Naive B cell (primary cell): ENCODE data around the gene UBE2QL1. TPM values are rescaled to one million over a fixed set of nuclear protein-coding genes. Genes with fewer than 3 reads are reported as not detected.

ENCODE experiments used
- ATAC-seq, 2 donors: fragments of 150-1000 bp; cut with Tn5 transposase; 2 replicates each; pipeline ENCODE4 v1.10.0; 2021; ENCODE audit warnings: low read depth in 2 of 2, mild to moderate bottlenecking in 2 of 2, moderate library complexity in 2 of 2
- DNase-seq: peaks from one replicate; pipeline ENCODE4 v3.0.0; 2022
- H3K27ac Mint-ChIP-seq, 6 donors: one replicate each; pipeline ENCODE4 v1.8.0; 2020 to 2022; ENCODE audit warnings: mild to moderate bottlenecking in 6 of 6, mixed read lengths in 6 of 6, moderate library complexity in 5 of 6, inconsistent platforms in 2 of 6
- H3K27me3 Mint-ChIP-seq, 3 donors: one replicate each; pipeline ENCODE4 v1.8.0; 2021 to 2022; ENCODE audit warnings: mixed read lengths in 3 of 3, mild to moderate bottlenecking in 1 of 3
- H3K36me3 Mint-ChIP-seq, 2 donors: one replicate each; pipeline ENCODE4 v1.8.0; 2020 to 2022; ENCODE audit warnings: mixed read lengths in 2 of 2, inconsistent platforms in 1 of 2, mild to moderate bottlenecking in 1 of 2
- H3K4me1 Mint-ChIP-seq, 3 donors: one replicate each; pipeline ENCODE4 v1.8.0; 2020 to 2022; ENCODE audit warnings: mixed read lengths in 3 of 3, inconsistent platforms in 1 of 3, mild to moderate bottlenecking in 1 of 3, moderate library complexity in 1 of 3
- H3K4me3 Mint-ChIP-seq, 8 donors: one replicate each; pipeline ENCODE4 v1.8.0; 2020 to 2022; ENCODE audit warnings: mild to moderate bottlenecking in 8 of 8, mixed read lengths in 8 of 8, moderate library complexity in 8 of 8, inconsistent platforms in 2 of 8
- H3K9me3 Mint-ChIP-seq, 7 donors: one replicate each; pipeline ENCODE4 v1.8.0; 2020 to 2022; ENCODE audit warnings: mixed read lengths in 7 of 7, mild to moderate bottlenecking in 5 of 7, inconsistent platforms in 2 of 7, moderate library complexity in 1 of 7
- polyA plus RNA-seq, 6 donors: library from polyadenylated mRNA; unstranded; fragments of 300-500 nt; fragmentation: Illumina TruSeq; gene quantifications; one replicate each; pipeline ENCODE4 v1.2.3, GENCODE V29; 2021; ENCODE audit warnings: low read depth in 6 of 6

The UBE2QL1 gene
- polyA plus RNA-seq, 6 donors from 2014 or later: not detected

DNA sequence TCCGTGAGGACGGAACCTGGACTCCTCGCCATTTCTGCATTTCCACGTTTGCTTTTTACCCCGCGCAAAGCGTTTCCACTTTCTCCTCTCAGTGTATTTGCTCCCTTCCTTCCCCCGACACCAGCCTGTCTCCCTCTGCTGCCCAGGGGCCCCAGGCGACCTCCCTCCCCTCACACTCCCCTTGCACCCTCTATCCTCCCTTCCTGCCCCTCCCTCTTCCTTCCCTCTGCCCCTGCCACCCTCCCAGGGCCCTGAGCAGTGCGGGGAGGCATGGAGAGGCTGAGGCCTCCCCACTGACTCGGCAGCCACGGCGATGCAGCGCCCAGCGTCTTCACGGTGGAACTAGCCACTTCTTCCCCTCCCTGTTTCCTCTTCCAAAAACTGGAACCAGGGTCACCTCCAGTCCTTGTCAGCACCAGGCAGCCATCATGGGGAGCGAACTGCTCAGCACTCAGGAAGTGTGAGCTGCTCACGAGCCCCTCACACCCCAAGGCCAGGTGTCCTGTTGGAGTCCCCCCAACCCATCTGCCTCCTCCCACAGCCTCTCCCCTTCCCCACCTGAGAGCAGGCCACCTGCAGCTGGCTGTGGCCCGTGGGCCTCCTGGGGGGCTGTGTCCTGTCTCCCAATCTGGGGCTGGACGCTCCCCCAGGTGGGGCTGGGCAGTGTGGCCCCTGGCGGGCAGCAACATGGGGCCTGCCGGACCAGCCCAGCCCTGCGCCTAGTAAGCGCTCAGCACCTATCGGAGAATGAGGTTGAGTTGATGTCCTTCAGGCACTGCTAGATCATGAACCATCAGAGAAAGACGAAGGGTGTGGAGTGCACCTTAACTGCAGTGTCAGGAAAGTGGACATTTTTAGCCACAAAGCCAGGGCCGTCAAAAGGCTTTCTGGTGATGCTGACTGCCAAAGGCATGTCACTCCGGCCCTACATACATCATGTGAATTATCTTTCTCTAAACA, 17.5 kb downstream of the UBE2QL1 start:
- no peaks in the 10 kb centered on the region for H3K4me1 Mint-ChIP-seq
- no peaks in the 10 kb centered on the region for H3K36me3 Mint-ChIP-seq
- no peak overlapping the region for H3K27ac Mint-ChIP-seq
- no peak for DNase-seq
- peaks cover 10 to 36% (median 27%) of the 10 kb centered on the region in 3 donors for H3K27me3 Mint-ChIP-seq
- no peak overlapping the region for H3K4me3 Mint-ChIP-seq
- peaks cover 0 to 5% (median 2%) of the 10 kb centered on the region in 7 donors for H3K9me3 Mint-ChIP-seq
- ATAC-seq: no peak

DNA sequence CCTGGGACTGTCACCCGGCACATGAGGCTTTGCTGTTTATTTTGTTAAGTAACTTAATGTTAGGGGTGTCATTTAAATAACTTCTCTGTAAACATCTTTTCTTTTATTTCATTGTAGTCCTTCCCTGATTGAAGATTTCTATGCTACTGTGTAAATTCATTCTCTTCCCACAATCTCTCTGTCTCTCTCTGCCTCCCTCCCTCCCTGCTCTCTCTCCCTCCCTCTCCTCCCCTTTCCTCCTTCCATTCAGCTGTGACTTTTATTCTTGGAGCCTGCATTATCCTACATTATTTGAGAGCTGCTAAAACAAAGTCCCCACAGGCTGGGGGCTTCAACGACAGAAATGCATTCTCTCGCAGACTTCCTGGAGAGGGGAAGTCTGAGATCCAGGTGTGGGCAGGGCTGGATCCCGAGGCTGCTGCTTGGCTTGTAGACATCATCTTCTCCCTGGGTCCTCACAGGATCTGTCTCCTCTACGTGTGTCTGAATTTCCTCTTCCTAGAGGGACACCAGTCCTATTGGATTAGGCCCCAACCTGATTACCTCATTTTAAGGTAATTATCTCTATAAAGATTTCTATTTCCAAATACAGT, 18.4 kb downstream of the UBE2QL1 start:
- peaks cover 0 to 5% of the 10 kb centered on the region in 2 donors for H3K36me3 Mint-ChIP-seq

DNA sequence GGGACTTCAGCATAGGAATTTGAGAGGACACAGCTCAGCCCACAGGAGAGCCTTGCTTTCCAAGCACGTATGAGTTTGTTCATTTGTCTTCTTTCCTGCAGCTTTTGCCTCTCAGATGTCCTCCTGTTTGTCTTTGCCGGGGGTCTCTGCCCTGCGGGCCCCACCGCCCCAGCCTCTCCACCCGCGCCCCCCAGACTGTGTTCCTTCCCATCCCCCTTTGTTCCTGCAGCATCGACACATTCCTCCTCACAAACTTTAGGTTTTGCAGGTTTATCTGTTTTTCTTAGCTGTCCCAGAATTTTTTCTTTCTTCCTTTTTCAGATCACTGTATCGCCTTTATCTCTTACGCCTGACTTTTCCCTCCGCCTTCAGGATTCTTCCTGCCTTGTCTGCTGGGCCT, 18.9 kb downstream of the UBE2QL1 start:
- no peaks in the 10 kb centered on the region for H3K4me1 Mint-ChIP-seq
- H3K9me3 Mint-ChIP-seq: peaks cover 0 to 19% (median 3%) of the 10 kb centered on the region in 7 donors
- peaks cover 3 to 5% of the 10 kb centered on the region in 2 donors for H3K36me3 Mint-ChIP-seq
- DNase-seq (no peak), ATAC-seq (no peak)
- no peak overlapping the region for H3K27ac Mint-ChIP-seq
- H3K4me3 Mint-ChIP-seq: no peak overlapping the region
- peaks cover 4 to 26% (median 25%) of the 10 kb centered on the region in 3 donors for H3K27me3 Mint-ChIP-seq

More for the DNA sequence above, 18.4 kb downstream of the UBE2QL1 start:
- Mint-ChIP-seq H3K4me3 (no peak overlapping the region), H3K9me3 (peaks cover 0 to 14% (median 3%) of the 10 kb centered on the region in 7 donors), H3K27me3 (peaks cover 4 to 29% (median 22%) of the 10 kb centered on the region in 3 donors), H3K4me1 (no peaks in the 10 kb centered on the region), H3K27ac (no peak overlapping the region)
- DNase-seq (no peak), ATAC-seq (no peak)

DNA sequence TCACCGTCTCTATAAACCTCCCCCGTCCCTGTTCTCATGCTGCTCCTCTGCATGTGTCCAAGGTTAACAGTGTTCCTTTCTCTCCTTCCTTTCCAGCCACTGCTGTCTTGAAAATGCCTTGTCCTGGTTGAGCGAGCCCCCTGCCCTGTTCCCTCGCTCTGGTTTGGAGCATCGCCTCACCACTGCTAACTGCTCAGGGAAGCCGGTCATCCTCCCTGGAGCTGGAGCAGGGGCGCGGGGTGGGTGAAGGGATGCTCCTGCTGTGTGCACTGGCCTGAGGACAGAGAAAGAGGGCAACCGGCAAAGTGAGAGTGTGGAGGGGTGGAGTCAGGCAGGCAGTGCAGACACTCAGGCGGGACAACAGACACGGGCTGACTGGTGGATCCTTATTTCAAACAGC, 19.4 kb downstream of the UBE2QL1 start:
- Mint-ChIP-seq H3K4me1 (no peaks in the 10 kb centered on the region), H3K36me3 (peaks cover 5 to 8% of the 10 kb centered on the region in 2 donors), H3K27me3 (peaks cover 4 to 30% (median 26%) of the 10 kb centered on the region in 3 donors), H3K9me3 (peaks cover 0 to 24% (median 3%) of the 10 kb centered on the region in 7 donors), H3K27ac (no peak overlapping the region), H3K4me3 (no peak overlapping the region)
- DNase-seq: no peak
- ATAC-seq: no peak

DNA sequence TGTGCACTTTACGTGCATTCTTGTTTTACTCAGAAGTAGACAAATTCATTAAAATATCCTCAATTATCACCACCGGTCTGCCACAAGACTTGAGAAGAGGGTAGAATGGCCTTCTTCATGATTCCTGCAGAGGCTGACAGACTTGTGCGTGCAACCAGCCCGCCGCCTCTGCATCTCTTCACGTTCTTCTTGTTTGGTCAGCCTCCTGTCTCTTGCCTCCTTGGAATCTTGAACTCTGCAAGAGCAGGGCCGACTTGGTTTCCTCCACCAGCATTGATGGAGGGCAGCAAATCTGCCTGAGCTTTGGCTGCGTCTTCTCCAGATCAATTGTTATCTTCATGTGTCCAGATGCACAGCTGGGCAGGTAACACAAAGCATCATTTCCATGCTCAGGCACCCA, 20.2 kb downstream of the UBE2QL1 start:
- H3K36me3 Mint-ChIP-seq: peaks cover 5 to 9% of the 10 kb centered on the region in 2 donors
- peaks cover 0 to 24% (median 3%) of the 10 kb centered on the region in 7 donors for H3K9me3 Mint-ChIP-seq
- no peaks in the 10 kb centered on the region for H3K4me1 Mint-ChIP-seq
- no peak overlapping the region for H3K27ac Mint-ChIP-seq
- DNase-seq (no peak), ATAC-seq (no peak)
- no peak overlapping the region for H3K4me3 Mint-ChIP-seq
- H3K27me3 Mint-ChIP-seq: peaks cover 4 to 33% (median 26%) of the 10 kb centered on the region in 3 donors

DNA sequence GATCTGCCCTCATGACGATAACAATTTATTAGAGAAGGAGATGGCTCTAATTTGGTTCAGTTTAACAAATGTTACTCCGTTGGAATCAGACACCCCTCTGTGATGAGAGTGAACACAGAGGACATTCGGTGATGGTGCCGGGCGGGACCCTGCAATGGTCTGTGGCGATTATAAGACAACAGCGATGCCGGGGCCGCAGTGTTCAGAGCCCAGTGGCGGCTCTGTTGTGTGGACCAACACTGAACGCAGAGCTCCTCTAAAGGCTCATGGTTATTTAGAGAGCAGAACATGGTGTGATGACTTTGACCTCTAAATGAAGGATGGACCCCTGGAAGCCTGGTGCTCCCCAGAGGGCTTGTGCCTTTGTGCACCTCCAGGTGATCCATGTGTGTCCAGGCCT, 21.2 kb downstream of the UBE2QL1 start:
- ATAC-seq (no peak), DNase-seq (no peak)
- H3K4me3 Mint-ChIP-seq: no peak overlapping the region
- H3K9me3 Mint-ChIP-seq: peaks cover 0 to 24% (median 3%) of the 10 kb centered on the region in 7 donors
- no peaks in the 10 kb centered on the region for H3K4me1 Mint-ChIP-seq
- H3K36me3 Mint-ChIP-seq: peaks cover 5 to 9% of the 10 kb centered on the region in 2 donors
- no peak overlapping the region for H3K27ac Mint-ChIP-seq
- H3K27me3 Mint-ChIP-seq: peaks cover 4 to 33% (median 26%) of the 10 kb centered on the region in 3 donors

DNA sequence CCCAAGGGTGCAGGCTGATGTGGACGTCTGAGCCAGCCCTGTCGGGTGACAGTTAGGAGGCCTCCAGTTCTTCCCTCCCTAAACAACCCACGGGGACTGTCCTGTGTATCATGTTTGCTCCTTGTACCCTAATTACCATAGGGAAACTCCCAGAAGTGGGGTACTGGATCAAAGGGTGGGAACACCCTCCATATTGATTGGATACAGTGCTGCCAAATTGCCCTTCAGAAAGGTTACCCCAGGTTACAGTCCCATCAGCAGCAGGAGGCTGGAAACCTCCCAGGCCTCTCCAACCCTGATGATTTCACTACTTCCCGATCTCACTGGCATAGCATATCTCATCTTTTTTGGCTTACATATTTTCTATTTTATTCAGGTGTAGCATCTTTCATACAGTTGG, 22.0 kb downstream of the UBE2QL1 start:
- no peak for DNase-seq
- H3K4me3 Mint-ChIP-seq: no peak overlapping the region

DNA sequence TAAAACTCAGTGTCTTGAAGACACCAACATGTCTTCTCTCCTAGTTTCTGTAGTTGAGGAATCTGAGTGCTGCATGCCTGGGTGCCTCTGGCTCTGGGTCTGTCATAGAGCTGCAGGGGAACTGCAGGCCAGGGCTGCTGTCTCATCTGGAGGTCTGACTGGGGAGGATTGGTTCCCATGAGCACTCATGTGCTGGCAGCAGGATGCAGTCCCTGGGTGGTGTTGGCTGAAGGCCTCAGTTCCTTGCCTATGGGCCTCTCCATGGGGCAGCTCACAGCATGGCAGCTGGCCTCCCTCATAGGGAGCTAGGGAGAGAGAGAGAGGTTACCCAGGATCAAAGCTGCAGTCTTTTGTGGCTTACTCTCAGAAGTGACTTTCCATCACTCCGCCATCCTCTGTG, 22.6 kb downstream of the UBE2QL1 start:
- no peak overlapping the region for H3K27ac Mint-ChIP-seq
- H3K9me3 Mint-ChIP-seq: peaks cover 0 to 24% (median 3%) of the 10 kb centered on the region in 7 donors
- H3K27me3 Mint-ChIP-seq: peaks cover 4 to 33% (median 19%) of the 10 kb centered on the region in 3 donors
- H3K4me3 Mint-ChIP-seq: no peak overlapping the region
- peaks cover 0 to 3% (median 0%) of the 10 kb centered on the region in 3 donors for H3K4me1 Mint-ChIP-seq
- no peak for ATAC-seq
- no peak for DNase-seq
- H3K36me3 Mint-ChIP-seq: peaks cover 5 to 9% of the 10 kb centered on the region in 2 donors

More for the DNA sequence above, 22.0 kb downstream of the UBE2QL1 start:
- H3K36me3 Mint-ChIP-seq: peaks cover 5 to 9% of the 10 kb centered on the region in 2 donors
- ATAC-seq: no peak
- H3K4me1 Mint-ChIP-seq: peaks cover 0 to 3% (median 0%) of the 10 kb centered on the region in 3 donors
- H3K27ac Mint-ChIP-seq: no peak overlapping the region
- peaks cover 4 to 33% (median 25%) of the 10 kb centered on the region in 3 donors for H3K27me3 Mint-ChIP-seq
- H3K9me3 Mint-ChIP-seq: peaks cover 0 to 24% (median 3%) of the 10 kb centered on the region in 7 donors

DNA sequence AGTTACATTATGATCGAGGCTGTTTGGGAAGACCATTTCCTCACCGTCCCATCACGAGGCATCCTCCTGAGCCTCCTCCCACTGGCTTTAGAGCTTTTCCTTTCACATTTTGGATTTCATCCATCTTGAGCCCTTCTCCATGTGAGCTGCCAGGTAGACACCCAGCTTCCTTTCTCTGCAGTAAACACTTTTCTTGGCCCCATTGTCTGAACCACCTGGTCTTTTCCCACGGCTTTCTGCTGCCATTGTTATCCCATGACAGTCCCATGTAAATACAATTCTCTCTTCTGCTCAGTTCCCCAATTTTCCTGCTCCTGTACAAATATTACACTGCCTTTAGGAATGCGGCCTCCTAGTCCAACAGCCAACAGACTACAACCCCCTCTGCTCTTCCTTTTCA, 24.1 kb downstream of the UBE2QL1 start:
- peaks cover 0 to 3% (median 0%) of the 10 kb centered on the region in 3 donors for H3K4me1 Mint-ChIP-seq

DNA sequence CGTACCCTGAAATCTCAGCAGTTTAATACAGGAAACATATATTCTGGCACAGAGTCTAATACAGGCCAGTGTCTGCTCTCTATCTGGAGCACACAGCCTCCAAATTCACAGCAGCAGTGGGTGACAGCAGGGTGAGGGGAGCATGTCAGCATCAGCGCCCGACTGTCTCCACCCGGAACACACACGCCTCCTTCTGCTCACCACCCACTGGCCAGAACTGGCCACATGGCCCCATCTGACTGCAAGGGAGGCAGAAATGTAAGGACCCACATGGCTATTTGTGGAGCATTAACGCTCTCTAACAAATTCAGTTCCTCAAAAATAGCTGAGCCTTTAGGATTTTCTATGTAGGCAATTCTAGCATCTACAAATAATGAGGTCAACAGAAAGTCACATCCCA, 24.6 kb downstream of the UBE2QL1 start:
- H3K4me3 Mint-ChIP-seq: no peak overlapping the region
- peaks cover 5 to 9% of the 10 kb centered on the region in 2 donors for H3K36me3 Mint-ChIP-seq
- ATAC-seq (no peak), DNase-seq (no peak)
- H3K4me1 Mint-ChIP-seq: peaks cover 0 to 3% (median 0%) of the 10 kb centered on the region in 3 donors
- H3K9me3 Mint-ChIP-seq: peaks cover 0 to 24% (median 3%) of the 10 kb centered on the region in 7 donors
- peaks cover 6 to 14% (median 11%) of the 10 kb centered on the region in 3 donors for H3K27me3 Mint-ChIP-seq
- H3K27ac Mint-ChIP-seq: no peak overlapping the region

More for the DNA sequence above, 24.1 kb downstream of the UBE2QL1 start:
- no peak overlapping the region for H3K27ac Mint-ChIP-seq
- DNase-seq (no peak), ATAC-seq (no peak)
- H3K27me3 Mint-ChIP-seq: peaks cover 9 to 18% (median 11%) of the 10 kb centered on the region in 3 donors
- no peak overlapping the region for H3K4me3 Mint-ChIP-seq
- peaks cover 5 to 9% of the 10 kb centered on the region in 2 donors for H3K36me3 Mint-ChIP-seq
- peaks cover 0 to 24% (median 3%) of the 10 kb centered on the region in 7 donors for H3K9me3 Mint-ChIP-seq

DNA sequence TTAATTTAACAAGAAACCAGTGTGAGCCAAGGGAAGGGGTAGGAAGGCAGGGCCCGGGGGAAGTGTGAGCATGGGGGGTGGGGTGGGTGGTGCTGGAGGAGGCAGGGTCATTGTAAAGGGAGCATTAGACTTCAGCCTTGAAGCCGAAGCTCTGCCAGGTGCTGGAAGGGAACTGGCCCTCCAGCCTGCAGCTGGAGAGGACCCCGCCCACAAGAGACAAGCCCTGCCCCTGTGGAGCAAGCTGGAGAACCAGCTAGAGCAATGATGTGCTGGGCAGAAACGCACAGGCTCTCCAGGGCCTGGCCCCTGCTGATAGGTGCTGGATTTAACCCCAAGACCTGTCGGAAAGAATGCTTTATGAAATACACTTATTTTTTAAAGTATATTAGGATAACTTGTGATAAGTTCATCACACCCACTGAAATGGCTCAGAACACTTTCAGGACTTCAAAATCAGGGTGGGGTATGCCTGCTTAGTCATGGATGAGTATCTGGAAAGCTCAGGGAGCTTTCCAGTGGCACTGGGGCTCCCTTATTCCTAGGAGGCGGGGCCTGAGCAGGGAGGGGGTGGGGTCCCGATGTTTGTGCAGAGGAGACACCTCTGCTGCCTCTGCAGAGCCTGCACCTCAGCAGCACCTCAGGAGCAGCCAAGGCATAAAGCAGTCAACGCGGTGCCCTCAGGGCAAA, 27.1 kb downstream of the UBE2QL1 start:
- no peak for ATAC-seq
- Mint-ChIP-seq H3K36me3 (peaks cover 5 to 9% of the 10 kb centered on the region in 2 donors), H3K27me3 (peaks cover 0 to 18% (median 13%) of the 10 kb centered on the region in 3 donors), H3K27ac (no peak overlapping the region), H3K4me3 (no peak overlapping the region), H3K4me1 (peaks cover 0 to 3% (median 0%) of the 10 kb centered on the region in 3 donors), H3K9me3 (peaks cover 0 to 22% (median under 1%) of the 10 kb centered on the region in 7 donors)
- no peak for DNase-seq

DNA sequence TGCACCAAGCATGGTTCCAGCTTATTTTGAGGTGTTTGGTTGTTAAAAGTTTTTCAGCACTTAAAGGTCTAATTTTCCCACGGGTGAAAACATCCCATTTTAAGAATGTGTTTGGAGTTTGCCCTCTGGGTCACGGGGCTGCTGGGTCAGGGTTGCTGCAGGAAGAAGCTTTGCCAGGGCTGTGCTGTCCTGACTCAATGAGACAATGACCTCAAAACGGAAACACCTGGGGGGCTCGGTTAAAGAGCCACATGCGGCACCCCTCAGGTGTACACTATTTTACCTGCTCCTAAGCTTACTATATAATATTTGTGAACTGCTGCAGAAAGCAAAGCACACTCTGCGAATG, 27.6 kb downstream of the UBE2QL1 start:
- H3K36me3 Mint-ChIP-seq: peaks cover 4 to 9% of the 10 kb centered on the region in 2 donors
- peaks cover 0 to 17% (median 0%) of the 10 kb centered on the region in 7 donors for H3K9me3 Mint-ChIP-seq
- no peak overlapping the region for H3K4me3 Mint-ChIP-seq
- ATAC-seq: no peak
- no peak for DNase-seq
- H3K27ac Mint-ChIP-seq: no peak overlapping the region
- peaks cover 0 to 18% (median 11%) of the 10 kb centered on the region in 3 donors for H3K27me3 Mint-ChIP-seq
- H3K4me1 Mint-ChIP-seq: peaks cover 0 to 3% (median 0%) of the 10 kb centered on the region in 3 donors

DNA sequence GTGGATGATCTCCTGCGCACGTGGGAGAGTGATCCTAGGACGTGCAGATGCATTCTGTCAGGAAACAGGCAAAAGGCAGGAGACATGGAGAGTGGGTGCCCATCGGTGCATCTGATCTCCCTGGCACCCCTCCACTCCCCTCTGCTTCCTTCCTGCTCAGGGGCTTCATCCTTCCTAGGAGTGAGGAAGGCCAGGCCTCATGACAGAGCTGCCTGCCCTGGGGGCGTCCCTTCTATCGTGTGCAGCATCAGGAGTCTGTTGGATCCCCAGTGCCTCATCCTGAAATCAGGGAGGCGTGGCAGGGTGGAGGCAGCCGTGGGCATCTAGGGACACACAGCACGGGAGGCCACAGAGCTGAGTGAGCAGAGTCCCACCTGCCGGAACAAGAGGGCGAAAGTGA, 30.1 kb downstream of the UBE2QL1 start:
- Mint-ChIP-seq H3K4me3 (no peak overlapping the region), H3K9me3 (peaks cover 0 to 3% (median 0%) of the 10 kb centered on the region in 7 donors), H3K27ac (no peak overlapping the region), H3K4me1 (peaks cover 0 to 3% (median 0%) of the 10 kb centered on the region in 3 donors), H3K27me3 (peaks cover 0 to 11% (median 7%) of the 10 kb centered on the region in 3 donors), H3K36me3 (no peaks in the 10 kb centered on the region)
- ATAC-seq (no peak), DNase-seq (no peak)
